Heart right ventricle (tissue), 16 donors: ENCODE data around the gene ADORA2A. TPM values are rescaled to one million over a fixed set of nuclear protein-coding genes. Genes with fewer than 3 reads are reported as not detected.
A peak's percentile ranks its signal among the peaks of the same experiment; 100 is the strongest.

ENCODE experiments used
- ATAC-seq, 8 donors: fragments of 200-7000 bp; cut with Tn5 transposase; one replicate each; pipeline ENCODE4 v1.9.1; 2020; ENCODE audit warnings: mild to moderate bottlenecking in 8 of 8, moderate library complexity in 8 of 8, moderate number of reproducible peaks in 1 of 8
- DNase-seq, 2 donors: peaks; one replicate each; pipeline ENCODE4 v3.0.0-alpha.2; 2020
- H3K27ac ChIP-seq, 10 donors: fragments of 200-600 bp; sonication (generic) in 2 of 10; one replicate each; pipeline versions ENCODE4 v1.5.0 to v1.8.0; 2020 to 2022; ENCODE audit warnings: mild to moderate bottlenecking in 3 of 10
- H3K27me3 ChIP-seq, 7 donors: fragments of 200-600 bp; one replicate each; pipeline ENCODE4 v1.8.0; 2021 to 2022; ENCODE audit warnings: mild to moderate bottlenecking in 2 of 7
- H3K36me3 ChIP-seq, 9 donors: fragments of 200-600 bp; sonication (generic) in 1 of 9; one replicate each; pipeline versions ENCODE4 v1.5.0 to v1.8.0; 2020 to 2022; ENCODE audit warnings: mild to moderate bottlenecking in 2 of 9
- H3K4me1 ChIP-seq, 9 donors: fragments of 200-600 bp; sonication (generic) in 1 of 9; one replicate each; pipeline versions ENCODE4 v1.5.0 to v1.8.0; 2020 to 2022; ENCODE audit warnings: mild to moderate bottlenecking in 4 of 9
- H3K4me3 ChIP-seq, 10 donors: fragments of 200-600 bp; sonication (generic) in 2 of 10; one replicate each; pipeline versions ENCODE4 v1.5.0 to v1.8.0; 2020 to 2022; ENCODE audit warnings: mild to moderate bottlenecking in 7 of 10, moderate library complexity in 2 of 10
- H3K9me3 ChIP-seq, 11 donors: fragments of 200-600 bp in 10 of 11; sonication (generic) in 2 of 11; one replicate each; pipeline versions ENCODE4 v1.5.0 to v1.8.0; 2013 to 2022; ENCODE audit warnings: mild to moderate bottlenecking in 2 of 11, control low read depth in 1 of 11, moderate library complexity in 1 of 11
- WGBS, 2 donors: extraction: QIAGEN DNeasy Blood & Tissue Kit; methylation state at CpG; one replicate each; pipeline ENCODE4 v1.1.7; 2013; ENCODE audit warnings: inconsistent platforms in 1 of 2; 5-methylcytosine and 5-hydroxymethylcytosine counted together
- intact Hi-C, 10 donors: fragments of 100-400 bp; cut with DNase I; formaldehyde crosslinking; loops; one replicate each; pipeline versions ENCODE4 v1.11.1 to v1.14.2; 2022
- polyA plus RNA-seq, 2 donors: library from polyadenylated mRNA; stranded (reverse); fragments of 200-250 nt; gene quantifications; one replicate each; pipeline ENCODE4 v1.2.3, GENCODE V29; 2013
- total RNA-seq, 10 donors: library from RNA; stranded (reverse); fragmentation: NEBNext Ultra II Directional in 3 of 10; extraction: Animal tissue kit (Norgen Biotek cat#: 25700) in 3 of 10; gene quantifications; one replicate each; pipeline versions ENCODE4 v1.2.1 to v1.2.4, GENCODE V29; 2021 to 2023
- TF ChIP-seq, protein P1 (sequence below), 9 donors: fragments of 200-600 bp; sonication (generic) in 2 of 9; IDR thresholded peaks; one replicate each; pipeline versions ENCODE4 v1.5.0 to v1.8.0; 2021 to 2022; ENCODE audit warnings: antibody characterized with exemption in 9 of 9, mild to moderate bottlenecking in 5 of 9, moderate library complexity in 1 of 9
- donor health status: Arrhythmogenic right ventricular cardiomyopathy.
- donor health status: ischemic (EF 13 %, LVEDD 7.1; RV severe dilation, severe dysfunction).
- donor health status: healthy with polysubstance abuse.
- donor health status: DM: no; HTN: yes; CAD: no.
- donor health status: DM: no; HTN: no; CAD: no.
- donor health status: ischemic (EF 25% LVEDD 6.9; RV normal size, moderate dysfunction).
- donor health status: ischemic (EF 25% LVEDD 5.7; RV mildly dilated, moderate dysfunction).
- donor health status: healthy.
- donor health status: DM: yes; HTN: yes; CAD: no.
- donor health status: Ischemic cardiomyopathy.
- donor health status: ischemic (EF 35%, LVEDD 5.7; RV mildly dilated, moderate dysfunction).
- donor health status: nonischemic (EF 11% LVEDD 7.7; RV severe dilation, severe dysfunction).
- donor health status: DM: yes; HTN: yes; CAD: no.
- donor health status: PGD.
- donor health status: ischemic (EF 29% LVEDD 5.4; RV normal size, mild dysfunction).
- donor health status: nonischemic (EF 23%, LVEDD 6.1; RV moderate dilation, normal function).

ADORA2A gene
- total and polyA plus RNA-seq, 12 donors = 1.5 to 9.7 (median 4.1) TPM

DNA sequence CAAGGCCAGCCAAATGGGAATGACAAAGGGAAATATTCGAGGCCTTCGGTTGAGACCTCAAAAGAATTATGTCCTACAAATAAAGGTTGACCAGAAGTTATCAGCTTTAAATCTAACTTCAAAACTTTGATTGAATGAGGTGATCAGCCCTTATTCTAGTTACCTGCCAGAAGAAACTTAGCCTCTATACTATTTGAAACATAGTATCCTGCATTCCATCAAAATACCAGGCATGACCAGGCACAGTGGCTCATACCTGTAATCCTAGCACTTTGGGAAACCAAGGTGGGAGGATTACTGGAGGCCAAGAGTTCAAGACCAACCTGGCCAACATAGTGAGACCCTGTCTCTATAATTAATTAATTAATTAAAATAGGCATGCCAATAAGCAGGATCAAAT is 44.3 kb upstream of the ADORA2A start:
- Histone ChIP-seq H3K27me3 (no peaks in the 10 kb centered on the region), H3K9me3 (no peaks in the 10 kb centered on the region), H3K4me3 (no peak overlapping the region), H3K27ac (no peak overlapping the region), H3K36me3 (peaks cover 0 to 52% (median 4%) of the 10 kb centered on the region in 9 donors), H3K4me1 (peaks cover 0 to 28% (median 10%) of the 10 kb centered on the region in 9 donors)
- no peak for ATAC-seq
- 90 to 91% methylated on average over 2 of the region's 2 CpGs for WGBS, 2 donors
- TF ChIP-seq, protein P1, sequence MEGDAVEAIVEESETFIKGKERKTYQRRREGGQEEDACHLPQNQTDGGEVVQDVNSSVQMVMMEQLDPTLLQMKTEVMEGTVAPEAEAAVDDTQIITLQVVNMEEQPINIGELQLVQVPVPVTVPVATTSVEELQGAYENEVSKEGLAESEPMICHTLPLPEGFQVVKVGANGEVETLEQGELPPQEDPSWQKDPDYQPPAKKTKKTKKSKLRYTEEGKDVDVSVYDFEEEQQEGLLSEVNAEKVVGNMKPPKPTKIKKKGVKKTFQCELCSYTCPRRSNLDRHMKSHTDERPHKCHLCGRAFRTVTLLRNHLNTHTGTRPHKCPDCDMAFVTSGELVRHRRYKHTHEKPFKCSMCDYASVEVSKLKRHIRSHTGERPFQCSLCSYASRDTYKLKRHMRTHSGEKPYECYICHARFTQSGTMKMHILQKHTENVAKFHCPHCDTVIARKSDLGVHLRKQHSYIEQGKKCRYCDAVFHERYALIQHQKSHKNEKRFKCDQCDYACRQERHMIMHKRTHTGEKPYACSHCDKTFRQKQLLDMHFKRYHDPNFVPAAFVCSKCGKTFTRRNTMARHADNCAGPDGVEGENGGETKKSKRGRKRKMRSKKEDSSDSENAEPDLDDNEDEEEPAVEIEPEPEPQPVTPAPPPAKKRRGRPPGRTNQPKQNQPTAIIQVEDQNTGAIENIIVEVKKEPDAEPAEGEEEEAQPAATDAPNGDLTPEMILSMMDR (IDR thresholded peaks at IDR 0.05) = no peak
- intact Hi-C loops = no loop called here
- no peak for DNase-seq

DNA sequence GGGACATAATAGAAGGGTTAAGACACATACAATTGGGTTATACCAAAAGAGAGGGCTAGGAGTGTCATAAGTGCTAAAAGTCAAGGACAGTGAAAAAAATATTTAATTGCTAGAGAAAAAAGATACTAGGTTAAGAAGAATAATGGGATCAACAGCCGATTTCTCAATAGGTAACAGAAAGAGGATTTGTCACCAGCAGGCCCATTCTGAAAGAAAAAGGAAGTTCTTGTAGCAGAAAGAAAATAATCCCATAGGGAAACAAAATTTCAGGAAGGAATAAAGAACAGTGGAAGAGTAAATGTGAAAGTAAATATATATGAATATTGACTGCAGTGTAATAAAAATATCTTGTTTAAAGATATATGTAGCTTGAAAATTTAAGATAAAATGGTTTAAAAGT is 43.3 kb upstream of the ADORA2A start:
- DNase-seq (no peak), ATAC-seq (no peak)
- H3K27me3 ChIP-seq = no peaks in the 10 kb centered on the region
- TF ChIP-seq, protein P1 (IDR thresholded peaks at IDR 0.05) = no peak
- intact Hi-C loops = no loop called here
- no peaks in the 10 kb centered on the region for H3K9me3 ChIP-seq
- H3K27ac ChIP-seq = peak overlapping the region in 1 of 10 donors; percentile 13
- peaks cover 0 to 33% (median 17%) of the 10 kb centered on the region in 9 donors for H3K4me1 ChIP-seq
- WGBS, 2 donors = 70 to 81% methylated on average over 1 of the region's 1 CpG
- peaks cover 0 to 42% (median under 1%) of the 10 kb centered on the region in 9 donors for H3K36me3 ChIP-seq
- no peak overlapping the region for H3K4me3 ChIP-seq

GRCh38 chr22:24386937-24387471 is 40.4 kb upstream of the ADORA2A start:
- peaks cover 0 to 17% (median 0%) of the 10 kb centered on the region in 9 donors for H3K36me3 ChIP-seq
- peaks cover 0 to 51% (median 35%) of the 10 kb centered on the region in 9 donors for H3K4me1 ChIP-seq
- H3K9me3 ChIP-seq = no peaks in the 10 kb centered on the region
- peak in 1 of 8 donors; percentile 48 for ATAC-seq
- no peaks in the 10 kb centered on the region for H3K27me3 ChIP-seq
- no peak overlapping the region for H3K4me3 ChIP-seq
- TF ChIP-seq, protein P1 (IDR thresholded peaks at IDR 0.05) = no peak
- peak overlapping the region in 1 of 10 donors; percentile 29 for H3K27ac ChIP-seq
- DNase-seq = no peak
- intact Hi-C loops = no loop called here
- 62 to 73% methylated on average over 2 of the region's 2 CpGs for WGBS, 2 donors

GRCh38 chr22:24389680-24390079 is 37.7 kb upstream of the ADORA2A start:
- TF ChIP-seq, protein P1 (IDR thresholded peaks at IDR 0.05) = no peak
- DNase-seq (no peak), ATAC-seq (no peak)
- Histone ChIP-seq H3K36me3 (peaks cover 0 to 17% (median 0%) of the 10 kb centered on the region in 9 donors), H3K4me1 (peaks cover 4 to 71% (median 55%) of the 10 kb centered on the region in 9 donors), H3K4me3 (no peak overlapping the region), H3K9me3 (no peaks in the 10 kb centered on the region), H3K27ac (peak overlapping the region in 9 of 10 donors; percentile 38 to 87 (median 69)), H3K27me3 (no peaks in the 10 kb centered on the region)
- 79 to 85% methylated on average over 1 of the region's 1 CpG for WGBS, 2 donors
- intact Hi-C loops = no loop called here
